ENCODE data around the gene PITPNM3.

The PITPNM3 gene

DNA sequence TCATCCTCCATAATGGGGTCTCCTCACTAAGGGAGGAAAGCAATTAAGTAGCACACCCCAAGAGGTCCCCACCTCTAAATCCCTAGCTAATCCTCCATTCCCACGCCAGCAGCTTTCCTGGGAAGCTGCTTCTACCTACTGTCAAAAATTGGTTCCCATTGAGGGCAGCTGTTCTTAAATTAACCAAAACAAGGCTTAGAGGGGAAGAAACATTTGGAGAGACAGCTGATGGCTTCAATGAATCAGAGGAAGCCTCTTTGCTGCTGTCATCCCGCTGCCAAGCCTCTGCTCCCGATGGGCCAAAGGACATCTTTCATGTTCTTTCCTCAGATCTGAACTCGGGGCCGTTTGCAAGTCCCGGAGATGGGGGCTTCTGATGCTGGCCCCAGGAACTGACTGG, 148.1 kb downstream of the PITPNM3 start:
- DNase-seq (ENCODE audit: low read depth): no peak

GRCh38 chr17:6402258-6402657, 154.1 kb downstream of the PITPNM3 start:
- no peak for DNase-seq (ENCODE audit: low read depth)
